SK-N-SH treated with all-trans-retinoic acid at 6 μM for 48 hours (cell line): ENCODE data around the gene CCL14.

ENCODE experiments used
- ATAC-seq: fragments of 200-7000 bp; cut with Tn5 transposase; 3 replicates; pipeline ENCODE4 v1.9.1; 2020; ENCODE audit warnings: mild to moderate bottlenecking, moderate library complexity
- ARNTL ChIP-seq: fragments of 450-650 bp; formaldehyde crosslinking; IDR thresholded peaks from 2 replicates; pipeline ENCODE4 v1.5.0; 2020; ENCODE audit warnings: low read depth, mild to moderate bottlenecking, moderate library complexity, borderline replicate concordance
- BACH2 ChIP-seq: fragments of 250-450 bp; sonication (Bioruptor Pico); IDR thresholded peaks from 2 replicates; pipeline ENCODE4 v1.9.0; 2021; ENCODE audit warnings: mild to moderate bottlenecking, borderline replicate concordance
- CREB5 ChIP-seq: fragments of 250-450 bp; sonication (Bioruptor Pico); IDR thresholded peaks from 2 replicates; pipeline ENCODE4 v1.5.1; 2020; ENCODE audit warnings: low read depth, mild to moderate bottlenecking, moderate library complexity
- ESRRG ChIP-seq: fragments of 250-450 bp; sonication (Bioruptor Pico); IDR thresholded peaks from 2 replicates; pipeline ENCODE4 v1.6.1; 2021; ENCODE audit warnings: mild to moderate bottlenecking
- GLIS3 ChIP-seq: fragments of 250-450 bp; sonication (Bioruptor Pico); IDR thresholded peaks from 2 replicates; pipeline ENCODE4 v1.5.0; 2020; ENCODE audit warnings: mild to moderate bottlenecking, moderate library complexity
- ISL1 ChIP-seq: fragments of 250-450 bp; sonication (Bioruptor Pico); IDR thresholded peaks from 2 replicates; pipeline ENCODE4 v2.1.2; 2022; ENCODE audit warnings: mild to moderate bottlenecking, moderate library complexity
- OSR1 ChIP-seq: fragments of 250-450 bp; sonication (Bioruptor Pico); IDR thresholded peaks from 2 replicates; pipeline ENCODE4 v1.8.0; 2022; ENCODE audit warnings: moderate library complexity, mild to moderate bottlenecking, inconsistent platforms
- POU6F1 ChIP-seq: fragments of 250-450 bp; sonication (Bioruptor Pico); IDR thresholded peaks from 2 replicates; pipeline ENCODE4 v1.8.0; 2021; ENCODE audit warnings: low read depth, mild to moderate bottlenecking, moderate library complexity, borderline replicate concordance
- PPARA ChIP-seq: fragments of 250-450 bp; sonication (Bioruptor Pico); IDR thresholded peaks from 2 replicates; pipeline ENCODE4 v1.5.0; 2020; ENCODE audit warnings: mild to moderate bottlenecking, borderline replicate concordance
- RARB ChIP-seq: fragments of 250-450 bp; sonication (Bioruptor Pico); IDR thresholded peaks from 2 replicates; pipeline ENCODE4 v1.8.0; 2021; ENCODE audit warnings: mild to moderate bottlenecking, moderate library complexity
- SNAI2 ChIP-seq: fragments of 250-450 bp; sonication (Bioruptor Pico); IDR thresholded peaks from 2 replicates; pipeline ENCODE4 v1.5.0; 2020; ENCODE audit warnings: mild to moderate bottlenecking, moderate library complexity
- TOX ChIP-seq: fragments of 250-450 bp; sonication (Bioruptor Pico); IDR thresholded peaks from 2 replicates; pipeline ENCODE4 v1.8.0; 2021; ENCODE audit warnings: mild to moderate bottlenecking, moderate library complexity, borderline replicate concordance
- TSHZ2 ChIP-seq: fragments of 250-450 bp; sonication (Bioruptor Pico); IDR thresholded peaks from 2 replicates; pipeline ENCODE4 v1.5.0; 2020; ENCODE audit warnings: mild to moderate bottlenecking, moderate library complexity
- ZFP3 ChIP-seq: fragments of 250-450 bp; sonication (Bioruptor Pico); IDR thresholded peaks from 2 replicates; pipeline ENCODE4 v1.5.0; 2020; ENCODE audit warnings: mild to moderate bottlenecking, moderate library complexity
- ZFP30 ChIP-seq: fragments of 450-650 bp; formaldehyde crosslinking; IDR thresholded peaks from 2 replicates; pipeline ENCODE4 v1.5.0; 2022; ENCODE audit warnings: mild to moderate bottlenecking, moderate library complexity
- ZNF70 ChIP-seq: fragments of 450-650 bp; formaldehyde crosslinking; IDR thresholded peaks from 2 replicates; pipeline ENCODE4 v1.5.0; 2020; ENCODE audit warnings: mild to moderate bottlenecking, moderate library complexity
- ZNF8 ChIP-seq: fragments of 450-650 bp; formaldehyde crosslinking; IDR thresholded peaks from 2 replicates; pipeline ENCODE4 v1.5.0; 2020; ENCODE audit warnings: mild to moderate bottlenecking, moderate library complexity
- TF ChIP-seq, protein P1 (sequence below): fragments of 250-450 bp; sonication (Bioruptor Pico); IDR thresholded peaks from 2 replicates; pipeline ENCODE4 v1.5.1; 2021; ENCODE audit warnings: mild to moderate bottlenecking, moderate library complexity
- TF ChIP-seq, protein P2 (sequence below): fragments of 250-450 bp; sonication (Bioruptor Pico); IDR thresholded peaks from 2 replicates; pipeline ENCODE4 v1.8.0; 2020; ENCODE audit warnings: mild to moderate bottlenecking, moderate library complexity, borderline replicate concordance

The CCL14 gene

DNA sequence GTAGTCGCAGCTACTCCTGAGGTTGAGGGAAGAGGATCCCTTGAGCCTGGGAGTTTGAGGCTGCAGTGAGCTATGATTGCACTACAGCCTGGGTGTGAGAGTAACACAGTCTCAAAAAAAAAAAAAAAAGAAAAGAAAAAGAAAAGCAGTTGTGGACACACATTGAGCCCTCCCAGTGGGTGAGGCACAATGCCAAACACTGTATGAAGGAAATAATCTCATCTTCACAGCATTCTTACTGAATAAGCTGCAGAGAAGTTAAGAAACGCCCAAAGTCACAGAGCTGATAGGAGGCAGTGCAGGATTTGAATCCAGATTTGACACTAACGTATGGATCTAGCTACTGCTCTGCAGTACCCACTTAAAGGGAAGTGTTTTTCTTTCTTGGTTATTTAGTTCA is 37.1 kb downstream of the CCL14 start:
- TF ChIP-seq TSHZ2 (CRISPR knock-in tag) (no peak), POU6F1 (no peak), SNAI2 (no peak), ZNF8 (CRISPR knock-in tag) (no peak), RARB (no peak), ISL1 (CRISPR knock-in tag) (no peak), GLIS3 (CRISPR knock-in tag) (no peak), PPARA (CRISPR knock-in tag) (no peak), ZNF70 (CRISPR knock-in tag) (no peak), ZFP30 (CRISPR knock-in tag) (no peak)
- TF ChIP-seq, protein P1, sequence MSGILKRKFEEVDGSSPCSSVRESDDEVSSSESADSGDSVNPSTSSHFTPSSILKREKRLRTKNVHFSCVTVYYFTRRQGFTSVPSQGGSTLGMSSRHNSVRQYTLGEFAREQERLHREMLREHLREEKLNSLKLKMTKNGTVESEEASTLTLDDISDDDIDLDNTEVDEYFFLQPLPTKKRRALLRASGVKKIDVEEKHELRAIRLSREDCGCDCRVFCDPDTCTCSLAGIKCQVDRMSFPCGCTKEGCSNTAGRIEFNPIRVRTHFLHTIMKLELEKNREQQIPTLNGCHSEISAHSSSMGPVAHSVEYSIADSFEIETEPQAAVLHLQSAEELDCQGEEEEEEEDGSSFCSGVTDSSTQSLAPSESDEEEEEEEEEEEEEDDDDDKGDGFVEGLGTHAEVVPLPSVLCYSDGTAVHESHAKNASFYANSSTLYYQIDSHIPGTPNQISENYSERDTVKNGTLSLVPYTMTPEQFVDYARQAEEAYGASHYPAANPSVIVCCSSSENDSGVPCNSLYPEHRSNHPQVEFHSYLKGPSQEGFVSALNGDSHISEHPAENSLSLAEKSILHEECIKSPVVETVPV = no peak
- ATAC-seq = no peak

DNA sequence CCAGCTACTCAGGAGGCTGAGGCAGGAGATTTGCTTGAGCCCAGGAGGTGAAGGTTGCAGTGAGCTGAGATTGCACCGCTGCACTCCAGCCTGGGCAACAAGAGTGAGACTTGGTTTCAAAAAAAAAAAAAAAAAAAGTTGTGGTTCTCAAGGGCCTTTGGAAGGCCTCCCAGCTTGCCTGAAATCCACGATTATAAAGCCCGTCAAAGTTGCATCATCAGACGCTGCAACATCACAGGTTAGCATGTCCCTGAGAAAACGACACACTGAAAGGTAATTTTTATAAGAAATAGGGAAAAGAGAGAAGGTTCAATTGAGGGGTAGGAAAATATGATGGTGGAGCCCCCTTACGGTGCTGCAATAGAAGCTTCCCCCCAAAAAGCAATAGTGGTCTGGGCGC is 38.4 kb downstream of the CCL14 start:
- no peak for ATAC-seq
- TF ChIP-seq TOX (CRISPR knock-in tag) (no peak), RARB (no peak), GLIS3 (CRISPR knock-in tag) (no peak), ARNTL (CRISPR knock-in tag) (no peak), ESRRG (CRISPR knock-in tag) (no peak), ZNF8 (CRISPR knock-in tag) (no peak), CREB5 (CRISPR knock-in tag) (no peak), ISL1 (CRISPR knock-in tag) (no peak), POU6F1 (no peak), BACH2 (CRISPR knock-in tag) (no peak), ZFP3 (CRISPR knock-in tag) (no peak), OSR1 (no peak), ZFP30 (CRISPR knock-in tag) (no peak), SNAI2 (no peak), PPARA (CRISPR knock-in tag) (no peak)
- TF ChIP-seq, protein P1 = no peak
- TF ChIP-seq, protein P2, sequence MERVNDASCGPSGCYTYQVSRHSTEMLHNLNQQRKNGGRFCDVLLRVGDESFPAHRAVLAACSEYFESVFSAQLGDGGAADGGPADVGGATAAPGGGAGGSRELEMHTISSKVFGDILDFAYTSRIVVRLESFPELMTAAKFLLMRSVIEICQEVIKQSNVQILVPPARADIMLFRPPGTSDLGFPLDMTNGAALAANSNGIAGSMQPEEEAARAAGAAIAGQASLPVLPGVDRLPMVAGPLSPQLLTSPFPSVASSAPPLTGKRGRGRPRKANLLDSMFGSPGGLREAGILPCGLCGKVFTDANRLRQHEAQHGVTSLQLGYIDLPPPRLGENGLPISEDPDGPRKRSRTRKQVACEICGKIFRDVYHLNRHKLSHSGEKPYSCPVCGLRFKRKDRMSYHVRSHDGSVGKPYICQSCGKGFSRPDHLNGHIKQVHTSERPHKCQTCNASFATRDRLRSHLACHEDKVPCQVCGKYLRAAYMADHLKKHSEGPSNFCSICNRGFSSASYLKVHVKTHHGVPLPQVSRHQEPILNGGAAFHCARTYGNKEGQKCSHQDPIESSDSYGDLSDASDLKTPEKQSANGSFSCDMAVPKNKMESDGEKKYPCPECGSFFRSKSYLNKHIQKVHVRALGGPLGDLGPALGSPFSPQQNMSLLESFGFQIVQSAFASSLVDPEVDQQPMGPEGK (CRISPR knock-in tag) = no peak
